ENCODE results near the gene C4orf50.
"Not testable (repeated sequence)": the region's sequence is repeated elsewhere in the genome, so short reads cannot be mapped to it uniquely, and the experiment has no call there.

Gene C4orf50

DNA sequence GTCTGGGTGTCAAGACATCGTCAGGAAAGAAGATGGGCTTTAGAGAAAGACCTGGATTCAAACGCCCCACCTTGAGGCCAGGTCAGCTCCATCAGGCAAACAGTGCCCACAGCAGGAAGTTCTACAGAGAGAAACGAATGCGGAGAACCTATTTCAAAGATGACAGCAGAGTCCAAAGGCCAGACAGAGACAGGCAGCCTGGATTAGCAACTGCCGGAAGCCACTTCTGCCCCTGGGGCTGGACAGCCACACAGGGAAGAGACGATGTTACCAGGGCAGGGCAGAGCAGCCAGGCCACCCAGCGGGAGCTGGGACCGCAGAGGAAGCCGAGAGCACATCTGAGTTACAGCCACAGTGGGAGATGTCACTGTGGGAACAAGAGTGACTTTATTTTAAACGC lies 1.2 kb downstream of the C4orf50 start:
- no peak for DNase-seq (ENCODE audit: low spot score)

DNA sequence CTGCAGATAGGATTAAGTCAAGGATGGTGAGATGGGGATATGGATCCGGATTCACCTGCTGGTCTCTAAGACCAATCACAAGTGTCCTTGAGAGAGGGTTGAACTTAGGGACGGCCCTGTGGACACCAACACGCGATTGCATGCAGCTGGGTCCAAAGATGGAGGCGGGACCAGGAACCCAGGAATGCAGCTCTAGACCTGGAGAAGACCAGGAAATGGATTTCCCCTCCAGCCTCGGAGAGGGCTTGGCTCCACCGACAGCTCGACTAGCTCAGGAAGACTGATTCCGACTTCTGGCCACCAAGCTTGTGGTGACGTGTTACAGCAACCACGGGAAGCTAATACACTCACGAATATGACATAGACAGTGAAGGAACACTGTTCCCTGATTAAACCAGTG lies 4.7 kb downstream of the C4orf50 start:
- no peak for DNase-seq (ENCODE audit: low spot score)

DNA sequence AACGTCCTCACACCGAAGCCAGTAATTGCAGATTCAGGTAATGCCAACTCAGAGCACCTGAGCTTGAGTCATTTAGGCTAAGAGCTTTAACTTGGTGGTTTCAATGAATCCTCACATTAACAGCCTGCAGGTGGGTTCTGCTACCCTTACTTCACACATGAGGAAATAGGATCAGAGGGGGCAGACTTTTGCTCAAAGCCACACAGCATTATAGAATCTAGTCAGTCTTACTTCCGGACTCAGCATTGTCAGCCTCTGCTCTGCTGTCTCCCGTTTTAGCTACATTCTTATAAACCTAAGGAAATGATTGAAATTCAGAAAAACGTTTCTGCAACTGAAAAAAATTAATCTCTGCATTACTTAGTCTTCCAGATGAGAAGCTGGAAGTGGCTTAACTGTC lies 6.0 kb downstream of the C4orf50 start:
- DNase-seq (ENCODE audit: low spot score), result no peak

DNA sequence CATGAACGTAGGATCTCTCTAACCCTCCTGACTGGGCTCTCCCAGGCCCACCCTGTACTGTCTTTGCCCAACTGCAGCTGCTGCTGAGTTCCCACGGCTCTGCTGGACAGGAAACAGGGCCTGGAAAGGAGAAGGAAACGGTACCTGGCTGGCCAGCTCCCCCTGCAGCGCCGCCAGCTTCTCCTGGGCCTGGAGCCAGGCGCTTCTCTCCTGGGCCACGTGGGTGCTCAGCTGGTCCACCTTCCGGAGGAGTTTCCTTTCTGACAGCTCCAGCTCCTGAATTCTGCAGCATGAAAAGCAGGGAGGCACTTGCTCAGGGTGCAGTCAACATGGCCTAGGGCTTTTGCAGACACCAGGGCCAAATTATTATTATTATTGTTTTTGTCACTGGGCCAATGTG lies 6.5 kb downstream of the C4orf50 start:
- DNase-seq (ENCODE audit: low spot score), result no peak

DNA sequence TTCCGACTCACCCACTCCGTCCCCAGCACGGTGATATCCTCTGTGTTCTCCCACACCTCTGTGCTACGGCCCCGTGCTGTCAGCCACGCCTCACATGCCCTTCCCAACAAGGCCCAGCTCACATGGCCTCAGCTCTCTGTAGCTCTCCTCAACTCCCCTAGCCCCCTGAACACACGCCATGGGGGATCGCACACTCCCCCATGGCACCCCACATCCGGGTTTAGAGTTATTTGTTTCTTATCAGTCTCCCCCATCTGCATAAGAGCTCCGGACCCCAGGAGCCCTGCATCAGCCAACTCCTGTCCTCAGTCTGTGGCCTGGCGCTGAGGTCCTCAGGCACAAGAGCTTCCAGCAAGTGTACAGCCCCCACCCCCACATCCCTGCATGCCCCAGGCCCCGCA lies 7.0 kb downstream of the C4orf50 start:
- no peak for DNase-seq (ENCODE audit: low spot score)

DNA sequence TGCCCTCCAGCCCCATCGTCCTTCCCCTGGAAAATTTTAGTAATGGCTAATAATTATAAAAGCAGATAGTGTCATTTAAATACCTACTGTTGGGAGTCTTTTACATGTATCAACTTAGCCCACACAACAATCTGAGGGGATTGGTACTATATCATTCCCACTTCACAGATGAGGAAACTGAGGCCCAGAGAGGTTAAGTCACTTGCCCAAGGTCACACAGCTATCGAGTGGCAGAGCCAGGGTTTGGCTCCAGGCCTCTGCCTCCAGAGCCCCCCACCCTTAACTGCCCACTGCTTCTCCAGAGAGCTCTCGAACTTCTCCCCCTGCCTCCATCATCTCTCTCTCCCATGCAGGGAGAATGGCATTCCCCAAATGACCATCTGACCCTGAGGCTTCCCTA lies 7.4 kb downstream of the C4orf50 start:
- no peak for DNase-seq (ENCODE audit: low spot score)

DNA sequence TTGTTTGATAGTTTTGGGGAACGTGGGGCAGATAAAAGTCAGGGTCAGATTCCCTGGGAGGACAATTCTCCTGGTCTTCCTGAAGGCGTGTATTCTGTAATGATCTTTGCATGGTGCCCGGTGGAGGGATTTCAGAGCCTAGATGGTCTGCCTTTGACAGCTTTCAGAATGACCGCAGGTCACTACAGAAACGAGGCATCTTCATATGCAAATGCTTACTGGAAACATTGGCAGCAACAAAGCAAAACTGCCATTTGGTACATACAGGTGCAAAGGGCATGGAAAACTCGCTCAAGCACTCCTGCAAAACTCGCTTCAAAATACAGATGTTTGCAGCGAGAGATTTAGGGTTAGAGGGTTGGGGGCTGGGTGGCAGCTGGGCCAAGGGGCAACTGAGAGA lies 8.8 kb downstream of the C4orf50 start:
- no peak for DNase-seq (ENCODE audit: low spot score)

DNA sequence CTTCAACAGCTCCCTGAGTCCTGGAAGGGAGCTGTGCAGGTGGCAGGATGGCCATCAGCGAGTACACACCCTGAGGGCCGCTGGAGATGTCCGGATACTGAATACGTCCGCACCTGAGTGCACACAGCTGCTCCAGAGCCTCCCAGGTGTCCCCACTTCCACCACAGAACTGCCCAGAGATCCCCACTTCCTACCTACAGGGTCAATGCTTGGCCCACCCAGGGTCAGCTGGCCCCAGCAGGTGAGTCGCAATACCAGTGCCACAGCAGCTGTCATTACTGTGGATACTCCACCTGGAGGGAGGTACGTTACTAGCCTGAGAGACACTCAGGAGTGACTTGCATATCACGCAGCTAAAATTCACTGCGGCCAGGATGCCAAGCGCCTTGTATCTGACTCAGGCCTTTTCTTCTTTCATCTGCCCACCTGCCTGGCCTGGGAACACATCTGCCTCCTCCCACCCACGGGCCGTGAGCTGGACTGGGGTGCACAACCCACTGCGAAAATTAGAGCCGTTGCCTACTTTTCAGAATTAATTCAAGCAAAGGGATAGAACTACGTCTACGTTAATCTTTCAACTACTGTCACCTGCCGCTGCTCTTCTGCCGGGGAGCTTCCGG lies 9.4 kb downstream of the C4orf50 start:
- no peak for DNase-seq (ENCODE audit: low spot score)

DNA sequence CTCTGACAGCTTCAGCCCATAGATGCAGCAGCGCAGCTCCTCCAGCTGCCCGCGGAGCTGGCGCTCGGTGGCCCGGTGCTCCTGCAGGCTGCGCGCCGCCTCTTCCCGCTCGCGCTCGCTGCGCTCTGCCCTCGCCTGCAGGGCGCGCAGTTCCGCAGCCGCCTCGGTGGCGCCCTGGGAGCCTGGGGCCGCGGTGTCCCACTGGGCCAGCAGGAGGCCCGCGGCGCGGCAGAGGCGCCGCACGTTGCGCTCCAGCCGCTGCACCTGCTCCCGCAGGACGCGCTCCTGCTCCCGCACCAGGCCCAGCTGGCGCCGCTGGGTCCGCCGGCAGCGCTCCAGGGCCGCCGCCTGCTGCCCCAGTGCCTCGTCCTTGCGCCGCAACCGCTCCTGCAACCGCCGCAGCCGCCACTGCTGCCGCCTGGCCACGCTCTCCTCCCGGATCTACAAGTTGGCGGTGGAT lies 10.1 kb downstream of the C4orf50 start:
- no peak for DNase-seq (ENCODE audit: low spot score)

DNA sequence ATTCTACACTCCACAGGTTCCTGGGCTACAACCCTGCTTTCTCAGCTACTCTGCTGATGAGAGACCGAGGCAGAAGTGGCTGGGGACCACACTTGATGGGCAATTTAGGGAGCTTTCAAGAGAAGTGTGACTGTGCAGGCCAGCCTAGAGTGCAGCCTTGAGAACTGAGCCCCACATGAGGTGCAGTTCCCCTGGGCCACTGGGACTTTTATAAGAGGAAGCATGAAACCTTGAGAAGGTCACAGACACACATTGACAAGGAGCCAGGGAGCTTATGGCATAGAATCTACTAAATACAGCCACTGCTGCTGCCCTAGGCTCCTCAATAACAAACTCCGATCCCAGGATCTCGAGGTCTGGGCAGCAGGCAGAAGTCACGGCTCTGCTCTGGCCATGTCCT lies 13.1 kb downstream of the C4orf50 start:
- DNase-seq (ENCODE audit: low spot score), result no peak

DNA sequence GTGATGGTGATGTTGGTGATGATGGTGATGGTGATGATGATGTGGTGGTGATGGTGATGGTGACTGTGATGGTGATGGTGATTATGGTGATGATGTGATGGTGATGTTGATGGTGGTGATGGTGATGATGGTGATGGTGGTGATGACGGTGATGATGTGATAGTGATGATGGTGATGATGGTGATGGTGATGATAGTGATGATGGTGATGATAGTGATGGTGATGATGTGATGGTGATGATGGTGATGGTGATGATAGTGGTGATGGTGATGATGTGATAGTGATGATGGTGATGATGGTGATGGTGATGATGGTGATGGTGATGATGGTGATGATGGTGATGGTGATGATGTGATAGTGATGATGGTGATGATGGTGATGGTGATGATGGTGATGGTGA lies 14.7 kb downstream of the C4orf50 start:
- not testable (repeated sequence) for DNase-seq (ENCODE audit: low spot score)

DNA sequence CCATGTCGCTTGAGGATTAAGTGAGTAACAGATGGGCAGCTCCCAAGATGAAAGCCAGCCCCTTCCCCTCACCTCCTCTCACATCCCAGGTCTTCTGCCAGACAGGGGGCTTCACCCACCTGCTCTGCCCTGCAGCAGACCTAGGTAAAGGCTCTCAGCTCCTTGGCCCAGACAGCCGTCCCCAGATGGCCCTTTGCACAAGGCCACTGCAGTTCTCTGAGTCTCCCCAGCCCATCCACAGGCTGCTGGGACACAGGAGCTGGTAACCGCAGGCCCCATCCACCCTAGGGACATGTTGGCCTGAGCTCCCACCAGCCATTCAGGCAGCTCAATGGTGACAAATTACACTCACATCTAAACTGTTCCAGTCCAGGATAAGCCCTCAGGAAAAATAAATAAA lies 15.3 kb downstream of the C4orf50 start:
- DNase-seq (ENCODE audit: low spot score), result no peak

DNA sequence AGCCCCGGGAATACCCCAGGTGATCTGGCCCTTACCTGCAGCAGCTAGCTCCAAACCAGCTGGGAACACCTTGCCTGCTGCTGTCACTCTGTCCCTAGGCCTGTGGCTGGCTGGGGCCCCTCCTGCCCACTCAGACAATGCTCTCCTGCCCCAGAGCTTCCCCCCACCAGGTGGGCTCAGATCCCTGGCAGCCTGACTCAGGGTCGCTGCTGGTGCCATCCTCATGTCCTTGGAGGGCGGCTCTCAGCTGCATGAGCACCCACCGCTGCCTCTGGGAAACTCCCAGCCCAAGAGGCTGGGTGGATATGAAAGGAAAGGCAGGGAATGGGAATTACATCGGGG lies 15.8 kb downstream of the C4orf50 start:
- DNase-seq (ENCODE audit: low spot score), result no peak

DNA sequence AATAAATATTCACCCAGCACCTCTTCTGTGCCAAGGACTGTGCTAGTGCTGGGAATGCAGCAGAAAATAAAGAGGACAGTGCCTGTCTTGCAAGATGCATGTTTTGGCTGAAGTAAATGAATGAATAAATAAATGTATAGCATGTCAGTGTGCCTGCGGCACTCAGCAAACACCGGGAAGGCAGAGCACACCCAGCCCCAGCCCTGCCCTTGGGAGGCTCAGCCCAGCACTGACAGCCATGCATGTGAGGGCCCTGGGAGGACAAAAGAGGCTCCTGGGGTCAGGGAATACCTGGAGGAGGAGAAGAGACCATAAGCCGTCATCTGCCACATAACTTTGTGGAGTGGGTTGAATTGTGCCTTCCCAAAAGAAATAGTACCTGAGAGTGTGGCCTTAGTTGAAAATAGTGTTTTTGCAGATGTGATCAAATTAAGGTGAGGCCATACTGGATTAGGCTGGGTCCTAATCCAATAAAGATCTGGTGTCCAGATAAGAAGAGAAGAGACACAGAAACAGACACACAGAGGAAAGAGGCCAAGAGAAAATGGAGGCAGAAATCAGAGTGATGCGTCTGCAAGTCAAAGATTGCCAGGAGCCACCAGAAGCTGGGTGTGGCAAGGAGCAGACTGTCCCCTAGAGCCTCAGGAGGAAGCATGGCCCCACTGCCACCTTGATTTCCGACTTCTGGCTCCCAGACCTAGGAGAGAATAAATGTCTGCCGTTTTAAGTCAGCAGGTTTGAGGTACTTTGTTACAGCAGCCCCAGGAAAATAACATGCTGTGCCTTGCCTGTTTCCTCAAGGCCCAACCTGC lies 16.3 kb downstream of the C4orf50 start:
- no peak for DNase-seq (ENCODE audit: low spot score)

DNA sequence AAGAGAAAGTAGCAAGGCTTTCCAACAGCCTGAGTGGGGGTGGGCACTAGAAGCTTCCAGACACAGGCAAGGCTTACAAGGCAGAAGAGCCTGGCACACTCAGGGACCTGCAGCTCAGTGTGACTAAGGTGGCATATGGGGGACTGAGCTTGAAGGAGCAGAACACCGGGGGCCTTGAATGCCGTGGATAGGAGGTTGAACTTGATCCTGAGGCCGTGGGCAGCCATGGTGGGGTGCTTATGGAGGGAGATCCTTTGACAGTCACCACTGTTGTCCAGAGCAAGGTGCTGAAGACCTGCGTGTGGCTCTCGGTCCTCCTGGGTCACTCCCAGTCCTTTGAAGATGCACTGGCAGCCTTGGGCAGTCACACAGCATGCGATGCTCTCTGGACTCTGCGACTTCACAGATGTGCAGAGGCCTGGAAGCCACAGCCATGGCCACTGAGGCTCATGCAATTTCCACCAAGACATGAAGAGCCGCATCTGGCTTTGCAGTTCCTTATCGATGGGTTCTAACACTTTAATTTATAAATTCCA lies 18.3 kb downstream of the C4orf50 start:
- no peak for DNase-seq (ENCODE audit: low spot score)

DNA sequence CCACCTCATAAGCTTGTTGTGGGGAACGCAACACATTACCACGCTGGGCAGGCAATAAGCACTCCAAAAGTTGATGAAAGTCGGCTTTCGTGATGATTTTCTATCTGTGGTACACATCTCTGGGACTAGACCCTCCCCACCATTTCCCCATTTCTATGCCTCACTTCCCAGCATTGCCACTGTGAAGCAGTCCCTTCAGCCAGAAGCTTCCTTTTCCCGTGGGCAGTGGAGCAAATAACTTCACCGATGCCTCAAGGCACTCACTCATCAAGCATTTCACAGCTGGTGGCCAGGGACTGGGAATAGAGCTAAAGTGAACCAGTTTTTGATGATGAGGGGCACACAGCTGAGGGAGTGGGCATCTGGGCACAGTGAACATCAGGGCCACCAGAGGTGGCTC lies 18.9 kb downstream of the C4orf50 start:
- no peak for DNase-seq (ENCODE audit: low spot score)

DNA sequence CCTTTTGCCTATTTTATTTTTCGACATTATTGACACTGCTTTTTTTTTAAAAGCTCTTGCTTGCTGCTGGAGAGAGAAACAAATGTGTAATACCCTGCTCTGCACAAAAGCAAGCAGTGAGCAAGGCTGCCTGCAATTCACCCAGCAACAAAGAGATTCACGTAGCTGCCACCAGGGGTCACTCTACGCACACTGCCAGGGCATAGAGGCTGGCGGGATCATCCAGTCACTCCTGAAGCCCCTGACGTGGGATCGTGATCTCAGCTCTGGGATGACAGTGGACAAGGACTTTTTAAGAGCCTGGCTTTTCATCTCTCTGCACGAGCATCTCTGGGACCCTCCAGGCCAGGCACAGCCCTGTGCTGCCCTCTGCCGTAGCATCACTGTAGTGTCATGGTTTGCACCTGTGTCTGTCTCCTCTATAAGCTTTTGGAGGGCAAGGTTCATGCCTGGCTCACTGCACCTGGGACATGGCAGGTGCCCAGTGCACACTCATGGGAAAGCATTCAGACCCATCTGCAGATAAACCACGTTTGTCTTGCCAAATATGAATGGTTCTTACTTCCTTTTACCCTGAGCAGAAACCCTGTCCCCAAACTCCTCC lies 19.8 kb downstream of the C4orf50 start:
- peak; percentile 89 for DNase-seq (ENCODE audit: low spot score)

DNA sequence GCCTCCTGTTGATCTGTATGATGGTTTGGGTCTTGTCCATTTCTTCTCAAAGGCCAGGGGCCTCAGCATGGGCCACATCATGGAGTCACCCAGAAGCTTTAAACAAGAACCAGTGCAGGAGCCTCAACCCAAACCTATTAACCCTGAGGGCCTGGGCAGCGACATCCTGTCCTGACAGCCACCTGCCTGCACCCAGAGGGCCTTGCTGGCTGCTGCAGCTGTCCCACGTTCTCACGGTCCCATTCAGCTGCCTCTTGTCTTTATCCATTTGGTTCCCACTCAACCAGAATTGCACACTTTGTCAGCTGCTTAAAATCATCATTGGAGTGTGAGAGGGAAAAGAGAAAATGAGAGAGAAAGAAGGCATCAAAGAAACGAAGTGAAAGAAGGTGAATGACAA lies 21.6 kb downstream of the C4orf50 start:
- DNase-seq (ENCODE audit: low spot score), result no peak

DNA sequence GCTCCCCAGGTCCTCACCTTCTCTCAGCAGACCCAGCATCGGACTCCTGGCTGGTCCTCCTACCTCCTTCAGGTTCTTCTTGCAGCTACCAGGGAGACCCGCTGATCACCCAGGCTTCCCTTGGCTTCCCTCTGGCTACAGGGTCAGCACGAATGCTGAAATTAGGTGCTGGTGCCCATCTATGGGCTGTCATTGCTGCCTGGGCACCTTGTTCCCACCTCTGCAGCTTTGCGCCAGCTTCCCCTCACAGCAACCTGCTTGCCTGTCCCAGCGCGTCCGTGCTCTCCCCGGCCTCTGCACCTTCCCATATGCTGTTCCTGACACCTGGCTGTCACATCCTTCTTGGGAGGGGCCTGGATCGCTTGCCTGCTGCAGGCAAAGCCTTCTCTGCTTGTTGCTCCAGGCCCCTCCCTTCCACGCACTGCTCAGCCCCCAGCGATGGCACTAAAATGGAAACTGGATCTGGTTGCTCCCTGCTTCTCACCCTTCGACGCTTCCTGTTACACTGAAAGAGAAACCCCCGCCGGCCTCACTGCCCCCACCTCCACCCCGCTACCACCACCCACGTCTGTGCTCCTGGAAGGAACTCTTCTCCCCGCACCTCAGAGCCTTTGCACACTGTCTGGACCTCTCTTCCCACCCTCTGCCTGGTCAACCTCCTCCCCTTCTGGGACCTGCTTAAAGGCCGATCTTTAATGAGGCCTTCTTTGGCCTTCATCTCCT lies 22.2 kb downstream of the C4orf50 start:
- no peak for DNase-seq (ENCODE audit: low spot score)

DNA sequence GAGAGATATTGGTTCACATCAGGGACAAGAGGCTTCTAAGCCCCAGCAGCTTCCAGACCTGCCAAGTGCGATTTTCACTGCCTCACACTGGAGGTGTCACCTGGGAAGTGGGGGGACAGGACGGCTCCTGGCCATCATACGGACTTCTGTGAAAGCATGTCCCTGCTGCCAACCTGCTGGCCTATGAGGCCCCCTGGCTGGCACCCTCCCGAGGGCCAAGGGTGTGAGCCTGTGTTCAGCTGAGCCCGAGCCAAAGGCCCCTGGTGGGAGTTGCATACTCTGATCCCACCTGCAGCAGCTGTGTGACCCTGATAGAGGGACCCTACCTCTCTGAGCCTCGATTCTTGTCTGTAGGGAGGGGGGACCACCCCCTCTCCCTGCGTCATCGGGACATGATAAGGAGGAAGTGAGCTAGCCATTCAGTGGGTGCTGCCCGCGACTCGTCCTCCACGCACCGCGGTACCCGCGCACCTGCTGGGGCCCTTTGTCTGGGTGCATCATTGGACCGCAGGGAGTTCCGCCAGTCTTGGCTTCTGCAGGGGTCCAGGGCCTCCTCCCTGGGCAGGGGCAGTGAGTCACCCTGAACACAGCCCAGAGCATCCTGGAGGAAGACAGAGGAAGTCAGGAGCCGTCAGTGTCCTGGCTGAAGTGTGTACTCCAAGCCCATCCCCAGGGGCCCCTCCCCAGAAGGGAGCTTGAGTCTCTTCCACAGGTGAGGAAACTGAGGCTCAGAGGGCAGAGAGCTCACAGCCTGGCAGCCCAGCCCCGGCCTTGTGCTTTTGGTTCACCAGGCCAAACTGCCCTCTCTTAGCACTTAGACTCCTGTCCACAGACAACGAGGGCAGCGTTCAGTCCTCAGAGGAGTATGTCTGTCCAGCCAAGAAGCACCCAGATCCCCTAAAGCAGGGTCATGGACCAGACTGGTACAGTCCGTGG lies 24.1 kb downstream of the C4orf50 start:
- no peak for DNase-seq (ENCODE audit: low spot score)

DNA sequence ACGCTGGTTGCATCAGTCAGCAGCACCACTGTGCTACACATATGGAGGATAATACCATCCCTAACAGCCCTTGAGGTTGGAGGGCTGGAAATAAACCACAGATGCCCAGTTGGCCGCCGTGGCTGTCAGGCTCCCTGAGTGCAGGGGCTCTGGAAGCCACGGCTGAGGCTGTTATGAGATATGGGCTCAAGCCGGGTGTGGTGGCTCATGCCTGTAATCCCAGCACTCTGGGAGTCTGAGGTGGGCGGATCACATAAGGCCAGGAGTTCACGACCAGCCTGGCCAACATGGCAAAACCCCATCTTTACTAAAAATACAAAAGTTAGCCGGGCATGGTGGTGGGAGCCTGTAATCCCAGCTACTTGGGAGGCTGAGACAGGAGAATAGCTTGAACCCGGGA lies 24.9 kb downstream of the C4orf50 start:
- DNase-seq (ENCODE audit: low spot score), result not testable (repeated sequence)
